Right ventricle myocardium superior (tissue), 1 donor: ENCODE data around the gene TRPM8. TPM values are rescaled to one million over a fixed set of nuclear protein-coding genes. Genes with fewer than 3 reads are reported as not detected.
"Not testable (repeated sequence)": the region's sequence is repeated elsewhere in the genome, so short reads cannot be mapped to it uniquely, and the experiment has no call there.

Experiments
- ATAC-seq: fragments of 200-7000 bp; cut with Tn5 transposase; one replicate; pipeline ENCODE4 v1.9.1; 2020; ENCODE audit warnings: mild to moderate bottlenecking; ENCODE audit not compliant: poor library complexity
- DNase-seq: peaks from one replicate; pipeline ENCODE4 v3.0.0-alpha.2; 2020
- intact Hi-C: fragments of 100-400 bp; cut with DNase I; formaldehyde crosslinking; loops from one replicate; pipeline ENCODE4 v1.11.2; 2022
- total RNA-seq: library from RNA; stranded (reverse); fragmentation: NEBNext Ultra II Directional; extraction: Animal tissue kit (Norgen Biotek cat#: 25700); gene quantifications from one replicate; pipeline ENCODE4 v1.2.1, GENCODE V29; 2021
- donor health status: DM: no; HTN: yes; CAD: no; lungs with severe emphysema.

Gene TRPM8
- total RNA-seq, 1 donor from 2014 or later: not detected

GRCh38 chr2:233966388-233966787 is 49.2 kb downstream of the TRPM8 start:
- ATAC-seq (peak; percentile 97), DNase-seq (no peak)
- intact Hi-C loops: no loop called here

- no peak for ATAC-seq
- DNase-seq: no peak
- intact Hi-C loops: no loop called here
Observed at GRCh38 chr2:233967164-233967563, 50.0 kb downstream of the TRPM8 start.

DNA sequence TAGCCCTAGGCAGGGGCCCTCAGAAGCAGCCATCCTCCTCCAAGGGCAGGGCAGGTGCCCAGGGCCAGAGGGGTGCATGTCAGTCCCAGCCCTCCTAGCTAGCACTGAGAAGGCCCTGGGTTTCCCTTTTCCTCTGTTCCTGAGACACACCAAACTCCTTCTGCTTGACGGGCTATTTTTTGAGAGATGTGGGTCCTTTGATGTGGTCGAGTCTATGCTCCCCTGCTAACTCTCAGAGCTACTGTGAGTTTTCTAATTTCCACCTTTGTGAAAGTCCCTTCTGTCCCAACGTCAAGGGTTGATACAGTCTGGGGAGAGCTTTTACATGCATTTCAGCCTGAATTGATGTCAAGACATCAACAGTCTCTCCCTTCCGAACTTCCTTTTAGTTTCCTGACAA is 51.4 kb downstream of the TRPM8 start:
- DNase-seq: no peak
- intact Hi-C loops: no loop called here
- no peak for ATAC-seq

DNA sequence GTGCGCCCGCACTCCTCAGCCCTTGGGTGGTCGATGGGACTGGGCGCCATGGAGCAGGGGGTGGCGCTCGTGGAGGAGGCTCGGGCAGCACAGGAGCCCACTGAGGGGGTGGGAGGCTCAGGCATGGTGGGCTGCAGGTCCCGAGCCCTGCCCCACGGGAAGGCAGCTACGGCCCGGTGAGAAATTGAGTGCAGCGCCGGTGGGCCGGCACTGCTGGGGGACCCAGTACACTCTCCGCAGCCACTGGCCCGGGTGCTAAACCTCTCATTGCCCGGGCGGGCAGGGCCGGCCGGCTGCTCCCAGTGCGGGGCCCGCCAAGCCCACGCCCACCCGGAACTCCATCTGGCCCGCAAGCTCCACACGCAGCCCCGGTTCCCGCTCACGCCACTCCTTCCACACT is 55.3 kb downstream of the TRPM8 start:
- DNase-seq, intact Hi-C loops, ATAC-seq: not testable (repeated sequence)

GRCh38 chr2:233972941-233973575 is 55.9 kb downstream of the TRPM8 start:
- intact Hi-C loops: no loop called here
- ATAC-seq (peak; percentile 58), DNase-seq (peak; percentile 53)

DNA sequence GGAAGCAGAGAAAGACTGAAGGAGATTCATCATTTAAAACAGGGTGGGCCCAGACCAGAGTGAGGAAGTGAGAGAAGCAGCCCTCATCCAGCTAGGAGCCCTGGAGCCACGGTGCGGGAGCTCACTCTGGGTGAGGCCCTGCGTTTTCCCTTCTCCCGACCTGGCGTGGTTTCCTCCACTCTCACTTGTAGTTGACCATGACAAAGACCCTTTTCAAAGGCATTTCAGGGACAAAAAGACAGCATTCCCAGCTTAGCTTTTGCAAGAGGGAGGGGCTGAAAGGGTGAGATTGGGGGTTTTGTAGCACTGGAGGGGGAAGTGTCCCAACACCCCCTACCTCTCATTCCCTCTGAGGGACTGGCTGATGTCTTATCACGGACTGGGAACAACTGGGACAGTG is 56.6 kb downstream of the TRPM8 start:
- no peak for DNase-seq
- intact Hi-C loops: no loop called here
- ATAC-seq: peak; percentile 29

- ATAC-seq: peak; percentile 46
- DNase-seq: no peak
- intact Hi-C loops: no loop called here
Observed at GRCh38 chr2:233974530-233975071, 57.4 kb downstream of the TRPM8 start.

- ATAC-seq (no peak), DNase-seq (no peak)
- intact Hi-C loops: no loop called here
Observed at GRCh38 chr2:233976087-233976486, 58.9 kb downstream of the TRPM8 start.

DNA sequence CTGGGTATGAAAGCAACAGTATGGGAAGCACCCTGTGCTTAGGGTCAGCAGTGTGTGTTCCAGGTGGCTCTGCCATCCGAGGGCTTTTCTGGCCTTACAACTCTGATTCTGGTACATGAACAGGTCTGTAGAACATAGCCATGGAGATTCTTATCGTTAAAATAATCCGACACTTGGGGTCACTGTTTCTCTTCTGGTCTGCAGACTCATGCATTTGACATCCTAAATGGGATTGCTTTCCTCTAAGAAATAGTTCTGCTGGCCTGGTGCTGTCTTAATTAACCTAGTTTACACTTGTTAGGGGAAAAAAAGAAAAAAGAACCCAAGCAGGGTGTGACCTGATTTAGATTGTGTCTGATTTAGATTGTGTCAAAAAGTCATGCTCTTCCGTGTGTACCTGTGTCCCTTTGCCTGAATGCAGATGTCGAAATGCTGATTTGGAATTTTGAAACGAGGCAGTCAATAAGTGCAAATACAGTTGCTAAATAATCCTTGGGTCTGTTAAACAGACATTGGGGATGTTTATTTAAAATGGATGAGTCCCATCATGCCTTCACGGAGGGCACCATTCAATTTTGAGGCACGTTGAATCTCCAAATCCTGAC is 59.6 kb downstream of the TRPM8 start:
- DNase-seq (no peak), ATAC-seq (no peak)
- intact Hi-C loops: no loop called here

DNA sequence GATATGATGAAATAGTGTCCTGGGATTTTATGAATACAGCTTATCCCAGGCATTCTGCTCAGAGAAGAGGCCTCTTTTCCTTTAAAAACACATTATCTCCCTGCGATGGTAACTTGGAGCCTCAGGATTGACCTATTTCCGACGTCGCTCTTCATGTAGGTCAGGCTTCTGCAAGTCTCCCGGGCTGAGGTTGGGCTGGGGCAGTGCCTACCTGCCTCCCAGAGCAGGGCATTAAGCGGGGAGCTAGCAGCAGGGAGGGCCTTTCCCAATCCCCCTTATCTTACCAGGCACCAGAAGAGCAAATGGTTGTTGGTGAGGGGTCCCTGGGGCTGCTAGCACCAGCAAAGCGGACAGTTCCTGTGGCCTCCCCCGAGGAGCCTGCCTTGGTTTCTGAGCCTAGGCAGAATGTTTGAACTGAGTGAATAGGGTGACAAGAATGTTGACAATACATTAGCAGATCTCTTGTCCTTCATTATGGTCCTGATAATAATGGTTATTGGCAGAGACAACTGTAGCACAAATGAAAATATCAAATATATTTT is 60.2 kb downstream of the TRPM8 start:
- intact Hi-C loops: no loop called here
- ATAC-seq (no peak), DNase-seq (no peak)

- DNase-seq (no peak), ATAC-seq (no peak)
- intact Hi-C loops: no loop called here
Observed at GRCh38 chr2:233979748-233980147, 62.6 kb downstream of the TRPM8 start.

DNA sequence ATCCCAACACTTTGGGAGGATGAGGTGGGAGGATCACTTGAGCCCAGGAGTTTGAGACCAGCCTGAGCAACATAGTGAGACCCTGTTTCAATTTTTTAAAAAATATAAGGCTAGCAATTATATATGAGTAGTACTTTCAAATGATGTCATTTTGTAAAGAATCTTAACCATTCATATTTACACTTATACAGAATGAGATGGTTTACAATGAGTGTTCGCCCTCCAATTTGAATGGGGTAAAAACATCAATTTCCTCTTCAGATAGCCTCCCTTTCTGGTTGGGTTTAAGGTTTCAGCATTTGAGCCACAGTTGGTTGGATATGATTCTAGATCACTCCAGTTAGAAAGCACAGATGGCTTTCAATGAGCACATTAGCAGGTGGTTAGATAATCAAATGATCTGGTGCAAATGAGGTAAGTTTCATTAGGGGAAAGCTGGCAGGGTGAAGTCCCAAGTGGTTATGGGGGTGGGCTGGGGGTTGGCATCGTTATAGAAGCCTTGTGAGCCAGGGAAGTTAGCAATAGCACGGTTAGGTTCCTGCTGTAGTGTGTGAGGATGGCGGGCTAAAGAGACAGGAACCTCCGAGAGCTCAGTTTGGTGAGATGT is 63.9 kb downstream of the TRPM8 start:
- no peak for DNase-seq
- intact Hi-C loops: no loop called here
- no peak for ATAC-seq

GRCh38 chr2:233981574-233982420 is 64.6 kb downstream of the TRPM8 start:
- DNase-seq (no peak), ATAC-seq (no peak)
- intact Hi-C loops: no loop called here

GRCh38 chr2:233982421-233983121 is 65.4 kb downstream of the TRPM8 start:
- ATAC-seq: no peak
- intact Hi-C loops: no loop called here
- no peak for DNase-seq

DNA sequence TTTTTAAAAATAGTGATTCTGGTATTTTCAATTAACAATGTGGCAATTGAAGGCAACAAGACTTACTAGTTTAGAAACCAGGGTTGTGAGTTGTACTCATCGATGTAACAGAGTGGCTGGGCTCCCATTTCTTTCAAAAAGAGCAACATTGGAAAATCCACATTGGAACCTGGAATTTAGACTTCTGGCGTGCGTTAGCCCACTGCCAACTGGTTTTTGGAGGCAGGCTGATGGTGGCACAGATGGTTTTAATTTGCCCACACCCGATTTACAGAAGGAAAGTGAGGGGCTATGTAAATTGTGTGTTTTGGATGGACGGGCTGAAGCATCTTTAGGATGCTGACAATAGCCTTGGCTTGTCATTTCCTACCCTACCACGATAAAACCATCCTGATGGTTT is 66.3 kb downstream of the TRPM8 start:
- no peak for ATAC-seq
- no peak for DNase-seq
- intact Hi-C loops: no loop called here

- intact Hi-C loops: no loop called here
- DNase-seq (no peak), ATAC-seq (no peak)
Observed at GRCh38 chr2:233988581-233988980, 71.4 kb downstream of the TRPM8 start.

GRCh38 chr2:233989221-233989858 is 72.2 kb downstream of the TRPM8 start:
- intact Hi-C loops: no loop called here
- ATAC-seq: no peak
- DNase-seq: no peak

DNA sequence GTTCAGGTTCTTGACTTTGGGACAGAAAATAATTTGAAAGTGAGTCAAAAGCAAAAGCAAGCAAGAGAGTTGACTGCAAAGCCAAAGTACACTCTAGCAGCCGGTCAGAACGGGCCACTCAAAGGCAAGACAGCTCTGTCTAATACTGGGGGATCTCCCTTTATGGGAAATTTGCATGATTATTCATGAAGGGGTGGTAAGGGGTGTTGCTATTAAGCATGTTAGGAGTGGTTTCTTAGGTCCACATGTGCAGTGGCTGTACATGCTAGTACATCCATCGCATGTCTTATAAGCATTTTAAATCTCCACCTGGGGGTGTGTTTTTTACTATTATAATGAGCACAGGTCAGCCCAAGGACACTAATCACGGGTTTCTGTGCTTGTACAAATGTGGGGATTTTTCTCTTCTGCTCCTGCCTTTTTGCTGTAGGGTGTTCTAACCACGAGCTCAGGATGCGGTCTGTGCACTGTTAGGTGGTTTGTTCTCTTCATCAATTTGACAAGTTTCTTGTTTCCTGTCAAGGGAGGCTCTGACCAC is 73.2 kb downstream of the TRPM8 start:
- no peak for ATAC-seq
- intact Hi-C loops: no loop called here
- DNase-seq: no peak
